GM18858 (cell line): ENCODE measurements around the gene ZNF385C.
"Not testable (repeated sequence)": the region's sequence is repeated elsewhere in the genome, so short reads cannot be mapped to it uniquely, and the experiment has no call there.

ENCODE experiments used
- ATAC-seq: cut with Tn5 transposase; IDR thresholded peaks from one replicate; pipeline ENCODE4 v1.9.1; 2021; ENCODE audit not compliant: unreplicated experiment

Gene ZNF385C

GRCh38 chr17:42097691-42098631 lies at the start of gene ZNF385C:
Gene ZNF385C, minus strand, starts transcription at chr17:42098473. Its CDS starts 35,417 bp downstream, at chr17:42063056.
- ATAC-seq = no peak

- ATAC-seq = no peak
Observed at GRCh38 chr17:42146911-42147607, 48.8 kb upstream of the ZNF385C start.

- ATAC-seq = not testable (repeated sequence)
Observed at GRCh38 chr17:42143138-42143537, 44.9 kb upstream of the ZNF385C start.

- ATAC-seq = no peak
Observed at GRCh38 chr17:42142371-42142896, 44.2 kb upstream of the ZNF385C start.

GRCh38 chr17:42141382-42141781 lies 43.1 kb upstream of the ZNF385C start:
- ATAC-seq = no peak

- not testable (repeated sequence) for ATAC-seq
Observed at GRCh38 chr17:42140690-42141089, 42.4 kb upstream of the ZNF385C start.

- ATAC-seq = no peak
Observed at GRCh38 chr17:42138749-42139492, 40.6 kb upstream of the ZNF385C start.

GRCh38 chr17:42136654-42137051 lies 38.4 kb upstream of the ZNF385C start:
- ATAC-seq = no peak

GRCh38 chr17:42135664-42136653 lies 37.7 kb upstream of the ZNF385C start:
- no peak for ATAC-seq

GRCh38 chr17:42135151-42135550 lies 36.9 kb upstream of the ZNF385C start:
- no peak for ATAC-seq

- peak; percentile 72 for ATAC-seq
Observed at GRCh38 chr17:42133461-42134041, 35.3 kb upstream of the ZNF385C start.

GRCh38 chr17:42132941-42133340 lies 34.7 kb upstream of the ZNF385C start:
- ATAC-seq = peak; percentile 32

- ATAC-seq = no peak
Observed at GRCh38 chr17:42131981-42132432, 33.7 kb upstream of the ZNF385C start.

GRCh38 chr17:42131232-42131631 lies 33.0 kb upstream of the ZNF385C start:
- ATAC-seq = no peak

- ATAC-seq = no peak
Observed at GRCh38 chr17:42130310-42130936, 32.1 kb upstream of the ZNF385C start.

GRCh38 chr17:42129109-42129837 lies 31.0 kb upstream of the ZNF385C start:
- no peak for ATAC-seq

GRCh38 chr17:42127414-42127813 lies 29.1 kb upstream of the ZNF385C start:
- ATAC-seq = no peak

GRCh38 chr17:42126836-42127235 lies 28.6 kb upstream of the ZNF385C start:
- no peak for ATAC-seq
